HG03432 (cell line): ENCODE results near the gene COX4I2.
"Not testable (repeated sequence)": the region's sequence is repeated elsewhere in the genome, so short reads cannot be mapped to it uniquely, and the experiment has no call there.

Source experiments
- ATAC-seq: cut with Tn5 transposase; IDR thresholded peaks from one replicate; pipeline ENCODE4 v1.9.1; 2021; ENCODE audit warnings: mild to moderate bottlenecking, moderate library complexity; ENCODE audit not compliant: unreplicated experiment

COX4I2 gene

DNA sequence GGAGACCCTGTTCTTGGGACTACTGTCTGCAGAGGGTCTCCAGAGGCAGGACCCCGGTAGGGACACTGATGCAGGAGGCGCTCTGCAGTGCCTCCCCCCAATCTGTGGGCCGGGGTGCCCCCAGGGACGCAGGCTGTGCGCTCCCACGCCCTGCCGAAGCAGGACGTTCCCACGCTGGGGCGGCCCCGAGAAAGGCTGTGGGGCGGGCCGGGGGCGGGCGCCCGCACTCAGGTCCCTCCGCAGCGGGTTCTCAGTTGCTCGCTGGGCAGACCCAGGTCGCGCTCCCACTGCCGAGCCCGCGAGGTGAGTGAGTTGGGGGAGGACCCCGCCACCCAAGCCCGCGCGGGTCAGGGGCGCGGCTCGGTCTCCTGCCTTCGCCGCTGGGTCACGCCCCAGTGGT lies at the start of gene COX4I2:
Gene COX4I2, plus strand, starts transcription at position 253 of the 400 bp plus-strand sequence. CDS start 1,106 bp downstream, outside the sequence.
- ATAC-seq: no peak

DNA sequence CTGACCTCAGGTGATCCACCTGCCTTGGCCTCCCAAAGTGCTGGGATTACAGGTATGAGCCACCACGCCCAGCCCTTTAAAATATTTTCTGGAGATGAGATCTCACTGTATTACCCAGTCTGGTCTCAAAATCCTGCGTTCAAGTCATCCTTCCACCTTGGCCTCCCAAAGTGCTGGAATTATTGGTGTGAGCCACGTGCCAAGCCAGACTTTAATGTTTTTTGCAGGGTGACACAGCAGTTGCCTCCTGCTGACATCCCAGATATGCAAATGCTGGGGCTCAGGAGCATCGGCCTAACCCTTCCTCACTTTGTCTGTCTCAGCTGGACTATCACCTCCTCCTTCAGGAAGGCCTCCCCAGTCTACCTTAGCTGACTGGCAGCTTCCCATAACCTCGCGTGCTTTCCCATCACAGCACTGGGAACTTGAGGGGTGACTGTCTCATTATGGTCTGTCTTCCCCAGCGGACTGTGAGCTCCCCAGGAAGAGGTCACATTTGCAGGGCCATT lies 46.9 kb upstream of the COX4I2 start:
- no peak for ATAC-seq

DNA sequence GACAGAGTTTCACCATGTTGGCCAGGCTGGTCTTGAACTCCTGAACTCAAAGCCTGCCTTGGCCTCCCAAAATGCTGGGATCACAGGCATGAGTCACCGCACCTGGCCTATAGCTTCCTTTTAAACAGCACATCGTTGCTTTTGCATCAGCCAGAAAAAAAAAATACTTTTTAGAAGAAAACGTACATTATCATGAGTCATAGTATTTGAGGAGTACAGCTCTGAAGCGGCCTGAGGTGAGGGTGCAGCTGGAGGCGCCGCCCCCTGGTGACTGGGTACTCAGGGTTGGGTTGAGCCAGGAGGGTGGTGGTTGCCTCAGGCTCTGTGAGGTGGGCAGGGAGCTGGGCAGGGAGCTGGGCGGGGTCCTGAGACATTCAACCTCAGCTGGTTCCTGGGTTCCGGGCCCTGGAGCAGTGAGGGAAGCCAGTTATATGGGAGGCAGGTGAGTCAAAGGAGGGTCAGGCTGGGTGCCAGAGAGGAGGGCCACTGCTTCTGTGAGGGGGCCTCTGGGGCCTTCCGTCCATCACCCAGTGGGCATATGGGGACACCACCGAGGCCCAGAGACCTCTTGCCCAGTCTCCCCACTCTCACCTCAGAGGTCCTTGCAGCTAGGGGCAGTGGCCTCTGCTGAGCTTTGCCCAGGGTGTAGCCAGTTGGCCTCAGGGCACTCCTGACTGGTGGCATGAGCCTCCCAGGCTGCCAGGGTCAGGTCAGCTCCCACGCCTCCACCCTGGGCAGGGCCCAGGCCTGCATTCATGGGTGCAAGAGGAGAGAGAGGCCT lies 44.3 kb upstream of the COX4I2 start:
- no peak for ATAC-seq

DNA sequence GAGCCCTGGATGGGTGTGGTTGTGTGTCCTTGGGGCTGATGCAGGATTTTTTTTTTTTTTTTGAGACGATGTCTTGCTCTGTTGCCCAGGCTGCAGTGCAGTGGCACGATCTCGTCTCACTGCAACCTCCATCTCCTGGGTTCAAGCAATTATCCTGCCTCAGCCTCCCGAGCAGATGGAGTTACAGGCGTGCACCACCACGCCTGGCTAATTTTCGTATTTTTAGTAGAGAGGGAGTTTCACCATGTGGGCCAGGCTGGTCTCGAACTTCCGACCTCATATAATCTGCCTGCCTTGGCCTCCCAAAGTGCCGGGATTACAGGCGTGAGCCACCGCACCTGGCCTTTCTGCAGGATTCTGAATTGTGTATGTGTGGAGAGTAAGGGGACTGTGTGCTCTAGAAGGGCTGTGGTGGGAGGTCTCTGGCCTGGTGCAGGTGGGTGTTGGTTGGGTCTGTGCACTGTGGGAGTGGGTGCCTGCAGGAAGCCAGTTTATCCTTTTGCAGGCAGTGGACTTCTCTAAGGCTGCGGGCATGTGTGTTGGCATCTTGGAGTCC lies 43.6 kb upstream of the COX4I2 start:
- ATAC-seq: no peak

DNA sequence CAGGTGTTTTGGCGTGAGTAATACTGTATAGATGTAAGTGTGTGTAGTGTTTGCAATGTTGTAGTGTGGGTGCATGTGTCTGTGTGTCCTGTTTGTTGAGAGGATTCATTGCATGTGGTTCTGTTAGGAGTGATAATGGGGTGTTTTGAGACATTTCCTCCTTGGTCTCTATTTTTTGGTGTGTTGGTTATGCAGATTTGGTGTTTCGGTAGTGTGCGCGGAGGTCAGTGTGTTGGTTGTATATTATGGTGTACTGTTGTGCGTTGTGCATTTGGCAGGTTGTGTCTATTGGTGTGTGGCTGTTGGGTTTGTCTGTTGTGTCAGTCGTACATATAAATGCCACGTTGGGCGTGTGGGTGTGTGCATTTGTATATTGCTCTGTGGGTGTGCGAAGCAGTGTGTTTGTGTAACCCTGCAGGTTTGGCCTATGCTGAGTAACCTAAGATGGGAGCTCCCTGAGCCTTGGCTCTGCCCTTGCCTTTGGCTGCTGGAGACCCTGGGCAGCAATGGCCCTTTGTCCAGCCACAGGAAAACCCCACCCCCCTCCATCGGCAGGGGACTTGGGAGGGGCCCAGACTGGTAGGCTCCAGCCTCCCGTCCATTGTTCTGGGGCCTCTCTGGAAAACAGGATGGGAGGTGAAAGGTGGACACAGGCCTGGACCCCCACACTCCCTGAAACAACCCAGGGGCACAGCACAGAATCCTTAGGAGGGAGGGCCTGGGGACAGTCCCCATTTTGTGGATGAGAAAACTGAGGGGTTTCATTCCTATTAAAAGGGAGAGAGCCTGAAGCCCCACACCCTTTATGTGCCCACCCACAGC lies 42.9 kb upstream of the COX4I2 start:
- ATAC-seq: no peak

DNA sequence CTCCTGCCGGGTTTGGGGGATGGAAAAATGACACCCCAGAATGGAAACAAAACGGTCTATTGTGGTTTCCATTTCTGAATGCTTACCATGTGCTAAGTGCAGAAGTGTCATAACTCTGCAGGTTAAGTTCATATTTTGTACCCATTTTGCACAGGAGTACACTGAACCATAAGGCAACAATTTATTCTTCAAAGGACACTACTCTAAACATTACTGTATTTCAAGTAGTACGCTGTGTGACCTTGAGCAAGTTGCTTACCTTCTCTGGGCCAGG lies 42.4 kb upstream of the COX4I2 start:
- ATAC-seq: no peak

DNA sequence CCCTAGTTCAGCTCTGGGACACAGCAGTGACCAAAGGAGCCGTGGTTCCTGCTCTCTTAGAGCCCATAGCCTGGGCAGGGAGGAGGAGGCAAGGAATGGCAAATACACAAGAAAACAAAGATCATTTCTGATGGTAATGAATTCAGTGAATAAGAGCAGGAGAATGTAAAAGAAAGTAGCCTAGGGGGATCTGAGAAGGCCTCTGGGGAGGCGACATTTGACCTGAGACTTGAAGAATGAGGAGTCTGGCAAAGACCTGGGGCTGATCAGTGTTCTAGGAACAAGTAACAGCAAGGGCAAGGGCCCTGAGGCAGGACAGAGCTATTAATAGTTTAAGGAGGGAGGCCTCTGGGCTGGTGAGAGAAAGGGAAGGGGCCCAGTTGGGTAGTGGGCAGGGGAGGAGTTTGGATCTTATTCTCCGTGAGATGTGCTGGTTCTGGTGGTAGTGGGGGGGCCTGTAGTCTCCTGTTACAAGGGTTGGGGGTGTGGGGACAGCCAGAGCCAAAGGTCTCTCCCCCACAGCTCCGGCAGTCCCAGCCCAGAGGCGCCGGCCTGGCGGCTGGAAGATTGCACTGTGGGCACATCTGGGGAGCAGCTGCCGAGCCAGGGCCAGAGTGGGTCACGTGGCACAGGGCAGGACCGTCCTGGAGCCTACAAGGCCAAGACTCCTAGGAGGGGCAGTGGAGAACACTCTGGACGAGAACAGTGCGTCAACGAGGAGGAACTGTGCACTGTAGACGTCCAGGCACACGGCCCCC lies 41.9 kb upstream of the COX4I2 start:
- ATAC-seq: no peak

DNA sequence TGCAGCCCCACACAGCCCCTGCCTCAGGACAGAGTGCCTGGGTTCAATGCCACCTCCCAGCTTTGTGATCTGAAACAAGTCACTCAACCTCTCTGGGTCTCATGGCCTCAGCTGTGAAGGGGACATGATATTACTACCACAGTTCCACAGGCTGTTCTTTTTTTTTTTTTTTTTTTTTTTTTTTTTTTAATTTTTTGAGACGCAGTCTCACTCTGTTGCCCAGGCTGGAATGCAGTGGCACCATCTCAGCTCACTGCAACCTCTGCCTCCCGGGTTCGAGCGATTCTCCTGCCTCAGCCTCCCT lies 41.3 kb upstream of the COX4I2 start:
- not testable (repeated sequence) for ATAC-seq

DNA sequence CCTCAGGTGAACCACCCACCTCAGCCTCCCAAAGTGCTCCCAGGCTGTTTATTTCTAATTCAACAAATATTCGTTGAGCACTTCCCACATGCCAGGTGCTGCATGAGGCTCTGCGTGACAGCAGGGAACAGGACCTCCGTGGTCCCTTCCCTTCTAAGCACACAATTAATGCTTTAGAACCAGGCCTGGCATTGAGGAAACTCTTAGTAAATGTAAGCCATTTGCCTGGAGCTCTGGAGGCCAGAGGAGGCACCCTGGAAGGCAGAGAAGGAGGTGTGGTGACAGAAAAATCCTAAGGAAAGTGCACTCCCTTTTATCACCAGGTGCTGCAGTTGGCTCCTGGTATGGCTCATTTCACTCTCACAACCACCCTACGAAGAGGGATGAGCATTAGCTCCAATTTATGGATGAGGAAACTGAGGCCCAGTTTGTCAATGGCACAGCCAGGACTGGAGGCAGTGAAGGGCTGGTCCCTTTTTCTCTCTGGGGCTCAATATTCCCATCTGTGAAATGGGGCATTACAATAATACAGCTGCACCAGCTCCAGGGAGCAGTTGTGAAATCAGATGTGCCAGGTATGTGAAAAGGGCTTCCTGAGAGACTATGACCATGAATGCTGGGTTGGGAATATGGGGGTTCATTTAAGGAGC lies 40.8 kb upstream of the COX4I2 start:
- no peak for ATAC-seq

DNA sequence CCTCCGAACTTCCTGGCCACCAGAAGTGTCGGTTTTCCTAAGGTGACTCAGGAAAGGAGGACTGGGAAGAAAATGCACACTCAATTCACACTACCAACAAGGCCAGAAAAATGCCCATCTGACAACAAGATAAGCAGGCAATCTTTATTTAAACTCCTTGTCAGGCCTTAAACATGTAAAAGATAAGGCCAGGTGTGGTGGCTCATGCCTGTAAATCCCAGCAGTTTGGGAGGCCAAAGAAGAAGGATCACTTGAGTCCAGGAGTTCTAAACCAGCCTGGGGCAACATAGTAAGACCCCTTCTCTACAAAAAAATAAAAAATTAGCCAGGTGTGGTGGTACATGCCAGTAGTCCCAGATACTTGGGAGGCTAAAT lies 40.2 kb upstream of the COX4I2 start:
- no peak for ATAC-seq

DNA sequence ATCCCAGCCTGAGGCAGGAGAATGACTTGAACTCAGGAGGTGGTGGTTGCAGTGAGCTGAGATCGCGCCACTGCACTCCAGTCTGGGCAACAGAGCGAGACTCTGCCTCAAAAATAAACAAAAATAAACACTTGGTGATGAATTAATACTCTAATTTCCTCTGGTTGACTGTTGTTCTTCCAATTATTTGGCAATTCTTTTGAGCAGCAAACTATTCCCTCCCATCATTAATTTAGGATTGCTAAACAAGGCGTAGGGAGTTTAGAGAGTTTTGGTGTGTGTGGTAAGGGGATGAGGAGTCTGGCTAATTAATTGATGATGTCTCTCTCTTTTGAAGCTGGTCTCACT lies 35.3 kb upstream of the COX4I2 start:
- ATAC-seq: no peak

DNA sequence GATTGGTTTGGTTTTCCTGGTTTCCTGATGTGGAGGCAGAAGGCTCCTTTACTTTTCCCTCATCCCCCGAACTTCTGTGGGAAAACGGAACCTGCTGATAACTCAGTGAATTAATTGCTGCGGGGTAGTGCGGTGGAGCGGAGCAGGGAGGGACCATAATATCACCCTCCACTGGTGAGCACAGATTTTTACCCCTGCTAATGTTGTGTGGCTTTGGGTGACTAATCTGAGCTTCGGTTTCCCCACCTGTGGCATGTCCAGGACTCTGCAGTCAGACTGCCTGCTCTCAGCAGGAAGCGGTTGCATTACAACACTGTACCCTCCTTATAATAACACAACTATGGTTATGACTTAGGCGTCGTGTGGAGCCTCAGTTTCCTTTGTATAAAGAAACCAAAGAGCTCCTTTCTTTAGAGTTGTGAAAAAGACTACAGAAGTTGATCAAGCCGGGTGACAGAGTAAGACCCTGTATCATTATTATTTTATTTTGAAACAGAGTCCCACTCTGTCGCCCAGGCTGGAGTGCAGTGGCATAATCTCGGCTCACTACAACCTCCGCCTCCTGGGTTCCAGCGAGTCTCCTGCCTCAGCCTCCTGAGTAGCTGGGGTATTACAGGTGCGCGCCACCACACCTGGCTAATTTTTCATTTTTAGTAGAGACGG lies 34.8 kb upstream of the COX4I2 start:
- peak; percentile 70 for ATAC-seq

DNA sequence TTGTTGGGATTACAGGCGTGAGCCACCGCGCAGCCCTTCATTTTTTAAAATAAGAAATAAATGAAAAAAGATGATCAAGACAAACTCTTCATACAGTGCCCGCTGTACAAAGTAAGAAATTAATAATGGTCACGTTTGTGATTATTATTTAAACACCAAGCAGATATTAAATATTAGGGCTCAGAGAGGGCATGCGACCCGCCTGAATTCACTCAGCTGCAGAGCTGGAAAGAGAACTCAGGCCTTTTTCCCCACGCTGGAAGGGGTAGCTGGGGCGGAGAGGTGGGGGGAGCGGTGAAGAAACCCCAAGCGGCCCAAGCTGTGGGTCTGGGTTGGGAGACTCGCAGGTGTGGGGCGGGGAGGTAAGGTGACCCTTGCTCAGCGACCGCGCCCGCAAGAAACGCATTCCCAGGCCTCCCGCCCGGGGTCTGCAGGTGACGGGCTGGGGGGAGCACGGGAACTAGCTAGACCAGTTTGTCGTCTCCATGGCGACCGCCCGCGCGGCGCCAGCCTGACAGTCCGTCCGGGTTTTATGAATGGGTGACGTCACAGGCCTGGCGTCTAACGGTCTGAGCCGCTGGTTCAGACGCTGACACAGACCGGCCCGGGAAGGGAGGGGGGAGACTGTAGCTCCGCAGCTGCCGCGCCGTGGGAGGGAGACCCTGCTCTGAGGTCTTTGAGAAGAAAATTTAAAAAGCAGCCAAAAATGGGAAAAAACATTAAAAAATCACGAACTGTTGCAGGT lies 33.7 kb upstream of the COX4I2 start:
- ATAC-seq: peak; percentile 55

DNA sequence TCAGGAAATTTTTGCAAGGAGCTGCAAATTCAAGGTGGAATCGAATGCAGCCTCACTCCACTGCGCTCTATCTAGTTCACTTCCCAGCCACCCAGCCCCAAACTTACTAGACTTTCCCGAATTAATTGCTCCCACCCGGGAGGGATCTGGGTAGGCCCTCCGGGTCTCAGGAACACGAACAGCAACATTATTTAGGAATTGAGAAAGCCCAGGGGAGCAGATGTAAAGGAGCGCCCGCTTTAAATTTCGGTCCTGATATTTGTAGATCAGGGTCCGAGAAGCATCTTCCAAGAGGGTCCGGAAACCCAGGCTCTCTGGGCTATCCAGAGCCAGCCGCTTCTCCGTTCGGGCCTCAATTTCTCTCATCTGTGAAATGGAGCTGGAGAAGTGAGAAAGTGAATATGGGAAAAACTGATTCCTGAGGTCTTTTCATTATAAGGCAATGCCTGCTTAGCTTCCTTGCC lies 33.1 kb upstream of the COX4I2 start:
- ATAC-seq: peak; percentile 0

DNA sequence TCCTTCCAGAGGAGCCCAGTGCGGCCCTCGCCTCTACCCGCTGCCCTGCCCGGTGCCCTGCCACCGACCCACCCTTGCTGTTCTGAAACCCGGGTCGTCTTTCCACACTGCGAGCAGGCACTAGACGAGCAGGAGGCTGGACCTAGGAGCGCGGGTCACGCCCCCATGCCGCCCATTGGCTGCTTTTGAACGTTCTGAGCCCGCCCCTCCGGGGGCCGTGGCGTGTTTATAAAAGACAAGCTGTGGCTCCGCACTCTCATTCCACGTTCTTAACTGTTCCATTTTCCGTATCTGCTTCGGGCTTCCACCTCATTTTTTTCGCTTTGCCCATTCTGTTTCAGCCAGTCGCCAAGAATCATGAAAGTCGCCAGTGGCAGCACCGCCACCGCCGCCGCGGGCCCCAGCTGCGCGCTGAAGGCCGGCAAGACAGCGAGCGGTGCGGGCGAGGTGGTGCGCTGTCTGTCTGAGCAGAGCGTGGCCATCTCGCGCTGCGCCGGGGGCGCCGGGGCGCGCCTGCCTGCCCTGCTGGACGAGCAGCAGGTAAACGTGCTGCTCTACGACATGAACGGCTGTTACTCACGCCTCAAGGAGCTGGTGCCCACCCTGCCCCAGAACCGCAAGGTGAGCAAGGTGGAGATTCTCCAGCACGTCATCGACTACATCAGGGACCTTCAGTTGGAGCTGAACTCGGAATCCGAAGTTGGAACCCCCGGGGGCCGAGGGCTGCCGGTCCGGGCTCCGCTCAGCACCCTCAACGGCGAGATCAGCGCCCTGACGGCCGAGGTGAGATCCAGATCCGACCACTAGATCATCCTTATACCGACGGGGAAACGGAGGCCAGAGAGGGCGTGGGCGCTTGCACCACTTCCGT lies 32.4 kb upstream of the COX4I2 start, which contains the start of gene ID1:
Gene ID1, plus strand, starts transcription at position 259 of the 871 bp plus-strand sequence. Its CDS starts 99 bp downstream, at position 358.
- peak; percentile 86 for ATAC-seq

DNA sequence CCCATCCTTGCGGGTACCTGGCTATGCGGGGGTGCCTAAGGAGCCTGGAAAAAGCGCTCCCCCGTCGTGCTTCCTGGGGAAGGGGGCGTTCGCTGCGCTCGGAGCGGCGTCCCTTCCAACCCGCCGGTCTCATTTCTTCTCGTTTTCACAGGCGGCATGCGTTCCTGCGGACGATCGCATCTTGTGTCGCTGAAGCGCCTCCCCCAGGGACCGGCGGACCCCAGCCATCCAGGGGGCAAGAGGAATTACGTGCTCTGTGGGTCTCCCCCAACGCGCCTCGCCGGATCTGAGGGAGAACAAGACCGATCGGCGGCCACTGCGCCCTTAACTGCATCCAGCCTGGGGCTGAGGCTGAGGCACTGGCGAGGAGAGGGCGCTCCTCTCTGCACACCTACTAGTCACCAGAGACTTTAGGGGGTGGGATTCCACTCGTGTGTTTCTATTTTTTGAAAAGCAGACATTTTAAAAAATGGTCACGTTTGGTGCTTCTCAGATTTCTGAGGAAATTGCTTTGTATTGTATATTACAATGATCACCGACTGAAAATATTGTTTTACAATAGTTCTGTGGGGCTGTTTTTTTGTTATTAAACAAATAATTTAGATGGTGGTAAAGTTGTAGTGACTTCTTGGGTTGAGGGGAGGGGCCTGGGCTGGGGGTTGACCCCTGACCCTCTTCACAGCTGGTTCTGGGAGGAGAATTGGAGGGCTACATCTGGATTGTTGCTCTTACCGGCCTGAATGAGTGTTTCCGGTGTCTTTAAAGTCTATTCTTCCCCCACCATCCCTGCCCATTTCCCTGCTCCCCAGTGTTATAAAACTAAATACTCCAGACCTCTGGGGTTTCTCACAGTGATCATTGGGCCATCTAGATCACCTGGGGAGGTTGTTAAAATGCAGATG lies 31.6 kb upstream of the COX4I2 start:
- ATAC-seq: no peak

DNA sequence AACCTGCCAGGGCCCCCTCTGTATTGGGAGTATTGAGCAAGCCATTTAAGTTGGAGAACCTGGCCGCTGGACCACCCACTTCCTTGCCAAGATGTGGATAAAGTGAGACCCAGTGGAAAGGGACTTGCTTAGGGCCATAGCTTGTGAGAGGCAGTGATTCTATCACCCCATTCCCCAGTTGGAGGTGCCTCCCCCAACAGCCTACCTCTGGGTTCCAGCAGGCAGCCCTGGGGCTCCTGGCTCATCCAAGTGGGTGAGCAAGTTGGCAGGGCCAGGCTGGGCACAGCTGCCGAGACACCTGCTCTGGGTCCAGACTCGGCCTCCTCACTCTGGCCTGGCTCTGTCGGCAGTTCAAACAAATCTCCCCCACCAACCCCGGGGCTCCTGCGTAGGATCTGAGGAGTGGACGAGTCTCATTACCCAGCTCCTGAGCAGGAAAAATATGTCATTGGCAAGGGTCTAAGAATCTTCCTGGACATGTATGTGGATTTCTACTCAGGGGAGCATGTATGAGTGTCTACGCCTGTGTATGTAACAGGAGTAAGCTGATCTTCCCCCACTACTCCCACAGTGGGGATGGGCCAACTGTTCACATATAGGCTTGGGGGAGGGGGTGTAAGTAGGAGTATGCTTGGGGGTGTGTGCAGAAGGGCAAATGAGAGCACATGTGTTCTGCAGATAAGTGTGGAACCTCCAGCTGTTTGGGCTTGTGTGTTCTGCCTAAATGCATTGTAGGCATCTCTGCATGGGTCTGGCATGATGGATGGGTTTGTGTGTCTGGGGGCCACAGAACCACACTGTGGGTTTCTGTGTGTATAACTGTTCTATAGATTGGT lies 30.7 kb upstream of the COX4I2 start:
- no peak for ATAC-seq
